HEK293 (cell line): ENCODE results near the gene PFKL.

Source experiments
- CTCF ChIA-PET: fragments of 350-600 bp; formaldehyde crosslinking; extraction: SDS; loops from one replicate; lab custom pipeline; 2021; ENCODE audit warnings: antibody characterized with exemption; lab: Yijun Ruan, JAX
- POLR2A ChIA-PET: fragments of 300-600 bp; formaldehyde crosslinking; extraction: SDS; loops from one replicate; lab custom pipeline; 2020; ENCODE audit warnings: antibody characterized with exemption, inconsistent platforms; lab: Yijun Ruan, JAX
- H3K27ac ChIP-seq: fragments of 200-500 bp; sonication (Bioruptor generic); 2 replicates; pipeline ENCODE4 v1.5.1; 2014; ENCODE audit warnings: low read depth, low read length, control low read depth, inconsistent platforms; ENCODE audit errors: extremely low read depth
- H3K36me3 ChIP-seq, 2 experiments: fragments of 200-500 bp in 1 of 2; sonication (Bioruptor generic) in 1 of 2; 1 replicate in 1 of 2; 2 replicates in 1 of 2; pipeline ENCODE4 v1.5.1; 2014 to 2017; ENCODE audit warnings: inconsistent platforms in 2 of 2, low read length in 2 of 2; ENCODE audit not compliant: control insufficient read depth in 2 of 2, insufficient read depth in 1 of 2
- H3K4me1 ChIP-seq: fragments of 200-500 bp; sonication (Bioruptor generic); 2 replicates; pipeline ENCODE4 v1.5.1; 2014; ENCODE audit warnings: mild to moderate bottlenecking, low read length, inconsistent platforms; ENCODE audit not compliant: control insufficient read depth, insufficient read depth
- H3K4me3 ChIP-seq: 2 replicates; pipeline ENCODE4 v1.5.1; 2011; ENCODE audit warnings: low read depth, mild to moderate bottlenecking, control low read depth, low read length, moderate library complexity
- H3K9me3 ChIP-seq: fragments of 200-500 bp; sonication (Bioruptor generic); 2 replicates; pipeline ENCODE4 v1.5.1; 2014; ENCODE audit warnings: low read depth, low read length, inconsistent platforms; ENCODE audit not compliant: control insufficient read depth, insufficient read depth
- BCL11B ChIP-seq: fragments of 450-650 bp; formaldehyde crosslinking; IDR thresholded peaks from 2 replicates; pipeline ENCODE4 v1.5.1; 2016; ENCODE audit warnings: low read depth, missing biosample characterization, missing genetic modification characterization
- EGR2 ChIP-seq: fragments of 450-650 bp; formaldehyde crosslinking; IDR thresholded peaks from 2 replicates; pipeline ENCODE4 v1.5.1; 2016; ENCODE audit warnings: low read depth, missing biosample characterization, missing genetic modification characterization
- HOXD13 ChIP-seq: sonication (generic); formaldehyde crosslinking; IDR thresholded peaks from 2 replicates; pipeline ENCODE4 v1.8.0; 2022; ENCODE audit warnings: missing genetic modification reagents, borderline replicate concordance
- KLF1 ChIP-seq: fragments of 450-650 bp; formaldehyde crosslinking; IDR thresholded peaks from 2 replicates; pipeline ENCODE4 v1.5.1; 2016; ENCODE audit warnings: missing biosample characterization, missing genetic modification characterization
- KLF17 ChIP-seq: fragments of 450-650 bp; formaldehyde crosslinking; IDR thresholded peaks from 2 replicates; pipeline ENCODE4 v1.5.1; 2016; ENCODE audit warnings: missing biosample characterization, missing genetic modification characterization
- KLF8 ChIP-seq: fragments of 450-650 bp; formaldehyde crosslinking; IDR thresholded peaks from 2 replicates; pipeline ENCODE4 v1.5.1; 2016; ENCODE audit warnings: missing biosample characterization, missing genetic modification characterization
- MZF1 ChIP-seq: fragments of 450-650 bp; formaldehyde crosslinking; IDR thresholded peaks from 2 replicates; pipeline ENCODE4 v1.5.1; 2017; ENCODE audit warnings: missing biosample characterization, missing genetic modification characterization, borderline replicate concordance
- OSR2 ChIP-seq: fragments of 450-650 bp; formaldehyde crosslinking; IDR thresholded peaks from 2 replicates; pipeline ENCODE4 v1.5.1; 2016; ENCODE audit warnings: missing biosample characterization, missing genetic modification characterization
- ZBTB1 ChIP-seq: fragments of 450-650 bp; formaldehyde crosslinking; IDR thresholded peaks from 2 replicates; pipeline ENCODE4 v1.5.1; 2016; ENCODE audit warnings: missing biosample characterization, missing genetic modification characterization
- ZBTB44 ChIP-seq: fragments of 450-650 bp; IDR thresholded peaks from 2 replicates; pipeline ENCODE4 v1.5.1; 2018; ENCODE audit warnings: missing biosample characterization, mild to moderate bottlenecking, missing genetic modification characterization
- ZFHX2 ChIP-seq: fragments of 450-650 bp; formaldehyde crosslinking; conservative IDR thresholded peaks from 2 replicates; pipeline ENCODE4 v1.5.1; 2016; ENCODE audit warnings: missing biosample characterization, missing genetic modification characterization
- ZNF133 ChIP-seq: fragments of 450-650 bp; formaldehyde crosslinking; IDR thresholded peaks from 2 replicates; pipeline ENCODE4 v1.5.1; 2016; ENCODE audit warnings: missing biosample characterization, missing genetic modification characterization
- ZNF596 ChIP-seq: fragments of 450-650 bp; IDR thresholded peaks from 2 replicates; pipeline ENCODE4 v1.5.0; 2018; ENCODE audit warnings: missing biosample characterization, mild to moderate bottlenecking, missing genetic modification characterization, moderate library complexity
- ZNF624 ChIP-seq: fragments of 450-650 bp; formaldehyde crosslinking; IDR thresholded peaks from 2 replicates; pipeline ENCODE4 v1.5.1; 2017; ENCODE audit warnings: missing biosample characterization, missing genetic modification characterization
- ZNF747 ChIP-seq: fragments of 450-650 bp; formaldehyde crosslinking; IDR thresholded peaks from 2 replicates; pipeline ENCODE4 v1.5.1; 2016; ENCODE audit warnings: missing biosample characterization, missing genetic modification characterization
- TF ChIP-seq, protein P1 (sequence below): fragments of 450-650 bp; formaldehyde crosslinking; IDR thresholded peaks from 2 replicates; pipeline ENCODE4 v1.5.1; 2016; ENCODE audit warnings: missing biosample characterization, missing genetic modification characterization
- TF ChIP-seq, protein P2 (sequence below): fragments of 450-650 bp; formaldehyde crosslinking; IDR thresholded peaks from 2 replicates; pipeline ENCODE4 v1.5.1; 2016; ENCODE audit warnings: missing biosample characterization, missing genetic modification characterization
- TF ChIP-seq, protein P3 (sequence below): fragments of 450-650 bp; formaldehyde crosslinking; IDR thresholded peaks from 2 replicates; pipeline ENCODE4 v1.5.1; 2016; ENCODE audit warnings: missing biosample characterization, missing genetic modification characterization

The PFKL gene

GRCh38 chr21:44261675-44262295 is 38.1 kb upstream of the PFKL start, which contains the start of gene DNMT3L:
TSS of gene DNMT3L (minus strand) at chr21:44261897. CDS start at chr21:44261259, 638 bp downstream.
- POLR2A ChIA-PET = interaction anchor here (0.6 kb wide), 1 partner anchor 8 kb away, joined by 4 read pairs; no protein-coding TSS in a partner anchor
- Histone ChIP-seq H3K9me3 (no peaks in the 10 kb centered on the region), H3K36me3 (no peaks in the 10 kb centered on the region), H3K4me1 (no peaks in the 10 kb centered on the region), H3K27ac (no peak within 1 kb of the TSS), H3K4me3 (no peak within 1 kb of the TSS)
- CTCF ChIA-PET = no interaction called here
- TF ChIP-seq BCL11B (tag by site-specific recombination) (no peak), EGR2 (0 out of 2 replicates have a peak, but pooled peaks have one; percentile 37), ZBTB1 (tag by site-specific recombination) (no peak), KLF1 (tag by site-specific recombination) (peak; percentile 95), HOXD13 (CRISPR knock-in tag) (no peak), OSR2 (tag by site-specific recombination) (no peak), ZFHX2 (0 out of 2 replicates have a peak, but pooled peaks have one; percentile 17), ZNF596 (no peak), ZNF624 (tag by site-specific recombination) (no peak), MZF1 (tag by site-specific recombination) (no peak), KLF8 (tag by site-specific recombination) (peak; percentile 56; the same call in 1 of the 2 replicates), ZNF747 (tag by site-specific recombination) (no peak)

DNA sequence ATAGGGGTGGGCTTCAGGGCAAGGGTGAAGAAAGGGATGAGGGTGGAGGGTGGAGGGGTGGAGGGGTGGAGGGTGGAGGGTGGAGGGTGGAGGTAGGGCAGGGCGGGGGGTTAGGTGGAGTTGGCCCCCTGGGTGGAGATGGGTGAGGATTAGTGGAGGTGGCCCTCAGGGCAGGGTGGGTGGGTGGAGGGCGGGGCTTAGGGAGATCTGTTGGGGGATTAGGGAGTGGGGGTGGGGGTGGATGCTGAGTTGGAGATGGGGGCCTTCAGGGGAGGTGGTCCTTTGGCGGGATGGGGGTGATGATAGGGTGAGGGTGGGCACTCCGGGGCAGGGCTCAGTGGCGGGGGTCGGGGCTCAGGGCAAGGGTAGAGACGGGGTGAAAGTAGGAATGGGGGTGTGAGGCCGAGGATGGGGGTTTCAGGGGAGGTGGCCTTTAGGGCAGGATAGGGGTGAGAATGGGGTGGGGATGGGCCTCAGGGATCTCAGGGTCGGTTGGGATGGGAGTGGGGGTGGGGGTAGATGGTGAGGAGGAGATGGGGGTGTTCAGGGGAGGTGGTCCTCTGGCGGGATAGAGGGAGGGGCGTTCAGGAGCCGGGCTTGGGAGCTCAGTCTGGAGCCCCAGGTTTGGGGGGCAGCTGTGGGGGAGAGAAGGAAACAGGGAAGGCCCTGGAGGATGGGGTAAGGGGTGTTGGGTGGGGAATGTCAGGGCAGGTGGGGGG is 37.4 kb upstream of the PFKL start:
- Histone ChIP-seq H3K4me1 (no peaks in the 10 kb centered on the region), H3K9me3 (no peaks in the 10 kb centered on the region), H3K27ac (no peak overlapping the region), H3K36me3 (no peaks in the 10 kb centered on the region), H3K4me3 (no peak overlapping the region)
- TF ChIP-seq ZNF747 (tag by site-specific recombination) (no peak), KLF17 (tag by site-specific recombination) (0 out of 2 replicates have a peak, but pooled peaks have one; percentile 18), KLF1 (tag by site-specific recombination) (peak; percentile 96)
- TF ChIP-seq, protein P1, sequence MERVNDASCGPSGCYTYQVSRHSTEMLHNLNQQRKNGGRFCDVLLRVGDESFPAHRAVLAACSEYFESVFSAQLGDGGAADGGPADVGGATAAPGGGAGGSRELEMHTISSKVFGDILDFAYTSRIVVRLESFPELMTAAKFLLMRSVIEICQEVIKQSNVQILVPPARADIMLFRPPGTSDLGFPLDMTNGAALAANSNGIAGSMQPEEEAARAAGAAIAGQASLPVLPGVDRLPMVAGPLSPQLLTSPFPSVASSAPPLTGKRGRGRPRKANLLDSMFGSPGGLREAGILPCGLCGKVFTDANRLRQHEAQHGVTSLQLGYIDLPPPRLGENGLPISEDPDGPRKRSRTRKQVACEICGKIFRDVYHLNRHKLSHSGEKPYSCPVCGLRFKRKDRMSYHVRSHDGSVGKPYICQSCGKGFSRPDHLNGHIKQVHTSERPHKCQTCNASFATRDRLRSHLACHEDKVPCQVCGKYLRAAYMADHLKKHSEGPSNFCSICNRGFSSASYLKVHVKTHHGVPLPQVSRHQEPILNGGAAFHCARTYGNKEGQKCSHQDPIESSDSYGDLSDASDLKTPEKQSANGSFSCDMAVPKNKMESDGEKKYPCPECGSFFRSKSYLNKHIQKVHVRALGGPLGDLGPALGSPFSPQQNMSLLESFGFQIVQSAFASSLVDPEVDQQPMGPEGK (tag by site-specific recombination) = 0 out of 2 replicates have a peak, but pooled peaks have one; percentile 14
- ChIA-PET POLR2A (no interaction called here), CTCF (no interaction called here)

DNA sequence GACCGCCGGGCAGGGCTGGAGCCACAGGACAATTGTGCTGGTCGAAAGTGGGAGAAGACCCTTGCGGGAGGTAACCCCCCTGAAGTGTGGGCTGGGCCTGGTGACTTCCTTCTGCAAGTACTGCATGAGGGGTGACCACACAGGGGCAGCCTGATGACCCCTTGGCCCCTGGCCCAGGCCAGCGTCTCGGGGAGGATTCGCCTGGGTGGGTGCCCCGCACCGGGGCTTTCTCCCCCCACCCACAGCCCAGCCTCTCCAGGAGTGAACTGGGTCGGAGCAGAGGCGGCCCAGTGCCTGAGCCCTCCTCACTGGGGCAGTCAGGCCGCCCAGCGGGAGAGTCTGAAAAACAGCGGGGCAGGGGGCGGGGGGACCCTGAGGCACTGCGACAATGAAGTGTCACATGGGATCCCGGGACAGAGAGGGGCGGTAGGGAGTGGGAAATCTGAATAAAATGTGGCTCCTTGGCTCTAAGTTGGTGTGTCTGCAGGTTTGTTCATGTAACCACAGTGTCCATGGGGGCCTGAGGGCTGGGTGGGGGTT is 36.6 kb upstream of the PFKL start:
- Histone ChIP-seq H3K27ac (no peak overlapping the region), H3K4me1 (no peaks in the 10 kb centered on the region), H3K4me3 (no peak overlapping the region), H3K36me3 (no peaks in the 10 kb centered on the region), H3K9me3 (no peaks in the 10 kb centered on the region)
- ChIA-PET POLR2A (no interaction called here), CTCF (no interaction called here)
- TF ChIP-seq, protein P2, sequence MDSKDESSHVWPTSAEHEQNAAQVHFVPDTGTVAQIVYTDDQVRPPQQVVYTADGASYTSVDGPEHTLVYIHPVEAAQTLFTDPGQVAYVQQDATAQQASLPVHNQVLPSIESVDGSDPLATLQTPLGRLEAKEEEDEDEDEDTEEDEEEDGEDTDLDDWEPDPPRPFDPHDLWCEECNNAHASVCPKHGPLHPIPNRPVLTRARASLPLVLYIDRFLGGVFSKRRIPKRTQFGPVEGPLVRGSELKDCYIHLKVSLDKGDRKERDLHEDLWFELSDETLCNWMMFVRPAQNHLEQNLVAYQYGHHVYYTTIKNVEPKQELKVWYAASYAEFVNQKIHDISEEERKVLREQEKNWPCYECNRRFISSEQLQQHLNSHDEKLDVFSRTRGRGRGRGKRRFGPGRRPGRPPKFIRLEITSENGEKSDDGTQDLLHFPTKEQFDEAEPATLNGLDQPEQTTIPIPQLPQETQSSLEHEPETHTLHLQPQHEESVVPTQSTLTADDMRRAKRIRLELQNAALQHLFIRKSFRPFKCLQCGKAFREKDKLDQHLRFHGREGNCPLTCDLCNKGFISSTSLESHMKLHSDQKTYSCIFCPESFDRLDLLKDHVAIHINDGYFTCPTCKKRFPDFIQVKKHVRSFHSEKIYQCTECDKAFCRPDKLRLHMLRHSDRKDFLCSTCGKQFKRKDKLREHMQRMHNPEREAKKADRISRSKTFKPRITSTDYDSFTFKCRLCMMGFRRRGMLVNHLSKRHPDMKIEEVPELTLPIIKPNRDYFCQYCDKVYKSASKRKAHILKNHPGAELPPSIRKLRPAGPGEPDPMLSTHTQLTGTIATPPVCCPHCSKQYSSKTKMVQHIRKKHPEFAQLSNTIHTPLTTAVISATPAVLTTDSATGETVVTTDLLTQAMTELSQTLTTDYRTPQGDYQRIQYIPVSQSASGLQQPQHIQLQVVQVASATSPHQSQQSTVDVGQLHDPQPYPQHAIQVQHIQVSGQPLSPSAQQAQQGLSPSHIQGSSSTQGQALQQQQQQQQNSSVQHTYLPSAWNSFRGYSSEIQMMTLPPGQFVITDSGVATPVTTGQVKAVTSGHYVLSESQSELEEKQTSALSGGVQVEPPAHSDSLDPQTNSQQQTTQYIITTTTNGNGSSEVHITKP (tag by site-specific recombination) = peak; percentile 70; the same call in 1 of the 2 replicates
- TF ChIP-seq EGR2 = peak; percentile 69
- no peak for TF ChIP-seq ZNF133 (tag by site-specific recombination)
- 0 out of 2 replicates have a peak, but pooled peaks have one; percentile 20 for TF ChIP-seq KLF1 (tag by site-specific recombination)
- TF ChIP-seq, protein P3, sequence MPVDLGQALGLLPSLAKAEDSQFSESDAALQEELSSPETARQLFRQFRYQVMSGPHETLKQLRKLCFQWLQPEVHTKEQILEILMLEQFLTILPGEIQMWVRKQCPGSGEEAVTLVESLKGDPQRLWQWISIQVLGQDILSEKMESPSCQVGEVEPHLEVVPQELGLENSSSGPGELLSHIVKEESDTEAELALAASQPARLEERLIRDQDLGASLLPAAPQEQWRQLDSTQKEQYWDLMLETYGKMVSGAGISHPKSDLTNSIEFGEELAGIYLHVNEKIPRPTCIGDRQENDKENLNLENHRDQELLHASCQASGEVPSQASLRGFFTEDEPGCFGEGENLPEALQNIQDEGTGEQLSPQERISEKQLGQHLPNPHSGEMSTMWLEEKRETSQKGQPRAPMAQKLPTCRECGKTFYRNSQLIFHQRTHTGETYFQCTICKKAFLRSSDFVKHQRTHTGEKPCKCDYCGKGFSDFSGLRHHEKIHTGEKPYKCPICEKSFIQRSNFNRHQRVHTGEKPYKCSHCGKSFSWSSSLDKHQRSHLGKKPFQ (tag by site-specific recombination) = no peak
- TF ChIP-seq MZF1 (tag by site-specific recombination) = no peak
- no peak for TF ChIP-seq ZBTB44 (tag by site-specific recombination)
